Lung (tissue), 12 donors: Measurements from ENCODE around the gene TRERF1. TPM values are rescaled to one million over a fixed set of nuclear protein-coding genes. Genes with fewer than 3 reads are reported as not detected.

Source experiments
- ATAC-seq: fragments of 200-7000 bp; cut with Tn5 transposase; one replicate; pipeline ENCODE4 v1.9.1; 2020; ENCODE audit warnings: moderate number of reproducible peaks; ENCODE audit not compliant: insufficient read depth, low FRiP score
- DNase-seq, 3 donors: peaks; one replicate each; pipeline ENCODE4 v3.0.0-alpha.2; 2013 to 2017
- H3K27ac ChIP-seq, 2 donors: one replicate each; pipeline ENCODE4 v1.5.1; 2013; ENCODE audit warnings: mild to moderate bottlenecking in 2 of 2, moderate library complexity in 2 of 2, control low read depth in 1 of 2, inconsistent platforms in 1 of 2, low read depth in 1 of 2, low read length in 1 of 2
- H3K27me3 ChIP-seq, 3 donors: one replicate each; pipeline ENCODE4 v1.5.1; 2013; ENCODE audit warnings: low read length in 2 of 3; ENCODE audit not compliant: control insufficient read depth in 3 of 3, insufficient read depth in 3 of 3
- H3K36me3 ChIP-seq, 4 donors: one replicate each; pipeline ENCODE4 v1.5.1; 2013; ENCODE audit warnings: low read length in 4 of 4, mild to moderate bottlenecking in 1 of 4, moderate library complexity in 1 of 4; ENCODE audit not compliant: control insufficient read depth in 4 of 4, insufficient read depth in 4 of 4
- H3K4me1 ChIP-seq, 5 donors: one replicate each; pipeline ENCODE4 v1.5.1; 2013; ENCODE audit warnings: low read length in 5 of 5, mild to moderate bottlenecking in 2 of 5, moderate library complexity in 1 of 5; ENCODE audit not compliant: control insufficient read depth in 5 of 5, insufficient read depth in 5 of 5
- H3K4me3 ChIP-seq: one replicate; pipeline ENCODE4 v1.5.1; 2013; ENCODE audit warnings: mild to moderate bottlenecking, control low read depth, moderate library complexity
- H3K9ac ChIP-seq, 2 donors: one replicate each; pipeline ENCODE4 v1.5.1; 2013; ENCODE audit warnings: low read length in 2 of 2, control low read depth in 1 of 2; ENCODE audit not compliant: insufficient read depth in 1 of 2
- H3K9me3 ChIP-seq, 4 donors: one replicate each; pipeline ENCODE4 v1.5.1; 2013; ENCODE audit warnings: low read length in 3 of 4, mild to moderate bottlenecking in 1 of 4, moderate library complexity in 1 of 4; ENCODE audit not compliant: control insufficient read depth in 4 of 4, insufficient read depth in 3 of 4
- CTCF ChIP-seq: IDR thresholded peaks from 2 replicates; pipeline ENCODE4 v1.5.1; 2012; ENCODE audit warnings: mild to moderate bottlenecking; ENCODE audit errors: control extremely low read depth, extremely low read depth
- WGBS, 2 donors: extraction: QIAGEN DNeasy Blood & Tissue Kit; methylation state at CpG; one replicate each; pipeline ENCODE4 v1.1.7; 2013; 5-methylcytosine and 5-hydroxymethylcytosine counted together
- polyA plus RNA-seq, 2 donors: library from polyadenylated mRNA; stranded (reverse); fragments of 200-250 nt; gene quantifications; one replicate each; pipeline ENCODE4 v1.2.1, GENCODE V29; 2013
- total RNA-seq, 2 donors: library from RNA; depleted of rRNA in 1 of 2; stranded (reverse); fragments of >200 nt in 1 of 2; gene quantifications; one replicate each; pipeline ENCODE4 v1.2.1, GENCODE V29; 2014 to 2021
- donor health status: control.
- donor health status: control.
- donor health status: Bipolar disorder and iron deficiency.
- donor health status: healthy.
- donor health status: DM: yes; HTN: yes; CAD: no.

Gene TRERF1
- total and polyA plus RNA-seq, 4 donors, result 1.2 to 10.4 (median 3.3) TPM

- ATAC-seq, result no peak
- H3K4me3 ChIP-seq, result no peak overlapping the region
- no peak for DNase-seq
- peaks cover 0 to under 1% (median 0%) of the 10 kb centered on the region in 4 donors for H3K9me3 ChIP-seq
- TF ChIP-seq CTCF, result no peak
- no peaks in the 10 kb centered on the region for H3K36me3 ChIP-seq
- H3K4me1 ChIP-seq, result peaks cover 0 to 4% (median 0%) of the 10 kb centered on the region in 5 donors
- H3K27me3 ChIP-seq, result no peaks in the 10 kb centered on the region
- H3K9ac ChIP-seq, result no peak overlapping the region
- H3K27ac ChIP-seq, result no peak overlapping the region
- 94% methylated on average over 5 of the region's 5 CpGs for WGBS, 2 donors
These were observed 115.3 kb downstream of the TRERF1 start for GRCh38 chr6:42336431-42336830.

- Histone ChIP-seq H3K9ac (no peak overlapping the region), H3K27me3 (no peaks in the 10 kb centered on the region), H3K4me3 (no peak overlapping the region), H3K4me1 (peaks cover 0 to 4% (median 0%) of the 10 kb centered on the region in 5 donors), H3K9me3 (peaks cover 0 to 2% (median 0%) of the 10 kb centered on the region in 4 donors), H3K36me3 (no peaks in the 10 kb centered on the region), H3K27ac (no peak overlapping the region)
- no peak for TF ChIP-seq CTCF
- ATAC-seq (no peak), DNase-seq (no peak)
- 92 to 94% methylated on average over 5 of the region's 5 CpGs for WGBS, 2 donors
These were observed 115.8 kb downstream of the TRERF1 start for GRCh38 chr6:42335896-42336295.

- no peaks in the 10 kb centered on the region for H3K36me3 ChIP-seq
- H3K27ac ChIP-seq, result no peak overlapping the region
- TF ChIP-seq CTCF, result no peak
- ATAC-seq, result no peak
- 82 to 90% methylated on average over 2 of the region's 2 CpGs for WGBS, 2 donors
- H3K4me3 ChIP-seq, result no peak overlapping the region
- H3K9ac ChIP-seq, result no peak overlapping the region
- peaks cover 0 to 2% (median 0%) of the 10 kb centered on the region in 4 donors for H3K9me3 ChIP-seq
- peaks cover 0 to 4% (median 0%) of the 10 kb centered on the region in 5 donors for H3K4me1 ChIP-seq
- DNase-seq, result no peak
- H3K27me3 ChIP-seq, result no peaks in the 10 kb centered on the region
These were observed 116.9 kb downstream of the TRERF1 start for GRCh38 chr6:42334870-42335269.

- no peak for TF ChIP-seq CTCF
- H3K27ac ChIP-seq, result peak overlapping the region in 1 of 2 donors; percentile 54
- no peak overlapping the region for H3K9ac ChIP-seq
- 52 to 74% methylated on average over 6 of the region's 6 CpGs for WGBS, 2 donors
- peaks cover 0 to 2% (median 0%) of the 10 kb centered on the region in 4 donors for H3K9me3 ChIP-seq
- DNase-seq (no peak), ATAC-seq (no peak)
- no peaks in the 10 kb centered on the region for H3K36me3 ChIP-seq
- H3K4me3 ChIP-seq, result no peak overlapping the region
- H3K4me1 ChIP-seq, result peaks cover 0 to 4% (median 0%) of the 10 kb centered on the region in 5 donors
- no peaks in the 10 kb centered on the region for H3K27me3 ChIP-seq
These were observed 118.1 kb downstream of the TRERF1 start for GRCh38 chr6:42333612-42334011.
